ENCODE data around the gene PSMD2. TPM values are rescaled to one million over a fixed set of nuclear protein-coding genes. Genes with fewer than 3 reads are reported as not detected.

PSMD2 gene
- total RNA-seq, 4 donors from 2014 or later: 136 to 320 (median 244) TPM

DNA sequence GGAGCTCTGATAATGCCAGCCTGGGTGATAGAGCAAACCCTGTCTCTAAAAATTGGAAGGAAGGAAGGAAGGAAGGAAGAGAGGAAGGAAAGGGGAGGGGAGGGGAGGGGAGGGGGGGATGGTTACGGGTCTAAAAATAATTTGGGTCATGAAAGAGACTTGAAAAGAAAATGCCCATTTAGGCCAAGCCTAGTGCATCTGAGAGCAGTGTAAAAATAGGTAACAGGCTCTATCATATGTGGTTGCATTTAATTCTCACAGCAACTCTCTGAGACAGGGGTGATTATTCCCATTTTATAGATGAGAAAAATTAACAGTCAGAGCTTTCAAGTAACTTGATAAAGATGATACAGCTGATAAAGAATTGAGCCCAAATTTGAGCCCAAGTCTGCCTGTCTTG is 26.8 kb upstream of the PSMD2 start:
- Histone ChIP-seq H3K27me3 (peaks cover 8% of the 10 kb centered on the region), H3K36me3 (no peaks in the 10 kb centered on the region), H3K4me1 (no peaks in the 10 kb centered on the region), H3K4me3 (replicated peaks in 1 of 3) (no peak overlapping the region), H3K27ac (no peak overlapping the region), H3K9me3 (no peaks in the 10 kb centered on the region)
- 58 to 68% methylated on average over 1 of the region's 1 CpG for WGBS, 2 donors
- intact Hi-C loops (cut with DNase I): no loop called here
- DNase-seq: no peak
- TF ChIP-seq CTCF (IDR thresholded peaks at IDR 0.05) (no peak), POLR2A (IDR thresholded peaks at IDR 0.05) (no peak)

- intact Hi-C loops (cut with DNase I): no loop called here
- no peaks in the 10 kb centered on the region for H3K4me1 ChIP-seq
- WGBS, 2 donors: 71 to 73% methylated on average over 12 of the region's 12 CpGs
- TF ChIP-seq CTCF (IDR thresholded peaks at IDR 0.05): no peak
- TF ChIP-seq POLR2A (IDR thresholded peaks at IDR 0.05): no peak
- H3K27ac ChIP-seq: no peak overlapping the region
- H3K36me3 ChIP-seq: no peaks in the 10 kb centered on the region
- no peaks in the 10 kb centered on the region for H3K9me3 ChIP-seq
- peaks cover 8% of the 10 kb centered on the region for H3K27me3 ChIP-seq
- no peak for DNase-seq
- no peak overlapping the region for H3K4me3 ChIP-seq (replicated peaks in 1 of 3)
Observed at GRCh38 chr3:184275381-184275701, 23.7 kb upstream of the PSMD2 start.

- Histone ChIP-seq H3K4me1 (no peaks in the 10 kb centered on the region), H3K4me3 (replicated peaks in 1 of 3) (no peak within 1 kb of the TSS), H3K27me3 (peaks cover 8% of the 10 kb centered on the region), H3K27ac (no peak within 1 kb of the TSS), H3K9me3 (no peaks in the 10 kb centered on the region), H3K36me3 (no peaks in the 10 kb centered on the region)
- intact Hi-C loops (cut with DNase I): no loop called here
- DNase-seq: no peak
- TF ChIP-seq POLR2A (IDR thresholded peaks at IDR 0.05): no peak
- TF ChIP-seq CTCF (IDR thresholded peaks at IDR 0.05): no peak
- WGBS, 2 donors: 11 to 46% methylated on average over 10 to 21 of the region's 65 CpGs
Observed at GRCh38 chr3:184275961-184276910, 22.8 kb upstream of the PSMD2 start, which contains the start of gene ECE2. TSS of gene ECE2 (plus strand) at chr3:184276022. CDS start at chr3:184276154, 132 bp downstream.

DNA sequence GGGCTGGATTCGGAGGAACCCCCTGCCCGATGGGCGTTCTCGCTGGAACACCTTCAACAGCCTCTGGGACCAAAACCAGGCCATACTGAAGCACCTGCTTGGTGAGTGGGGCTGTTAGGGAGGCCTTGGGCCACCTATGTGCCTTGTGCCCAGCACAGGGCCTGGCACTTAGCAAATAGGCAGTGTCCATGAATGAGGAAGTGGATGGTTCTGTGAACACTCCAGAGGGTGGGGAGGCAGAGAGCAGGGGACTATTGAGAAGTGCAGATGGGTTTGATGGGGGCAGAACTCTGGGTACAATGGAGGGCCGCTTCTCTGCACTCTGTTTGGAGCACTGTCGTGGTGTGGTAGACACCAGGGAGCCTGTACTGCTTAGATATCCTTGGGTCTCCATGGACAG is 21.7 kb upstream of the PSMD2 start:
- Histone ChIP-seq H3K4me1 (no peaks in the 10 kb centered on the region), H3K9me3 (no peaks in the 10 kb centered on the region), H3K4me3 (replicated peaks in 1 of 3) (no peak overlapping the region), H3K36me3 (no peaks in the 10 kb centered on the region), H3K27me3 (peaks cover 8% of the 10 kb centered on the region), H3K27ac (no peak overlapping the region)
- intact Hi-C loops (cut with DNase I): no loop called here
- 87 to 94% methylated on average over 6 of the region's 6 CpGs for WGBS, 2 donors
- TF ChIP-seq CTCF (IDR thresholded peaks at IDR 0.05) (no peak), POLR2A (IDR thresholded peaks at IDR 0.05) (no peak)
- DNase-seq: no peak

- TF ChIP-seq POLR2A (IDR thresholded peaks at IDR 0.05): no peak
- Histone ChIP-seq H3K9me3 (no peaks in the 10 kb centered on the region), H3K27ac (no peak overlapping the region), H3K4me1 (no peaks in the 10 kb centered on the region), H3K27me3 (no peaks in the 10 kb centered on the region), H3K36me3 (no peaks in the 10 kb centered on the region), H3K4me3 (replicated peaks in 1 of 3) (no peak overlapping the region)
- 90 to 92% methylated on average over 4 of the region's 4 CpGs for WGBS, 2 donors
- intact Hi-C loops (cut with DNase I): loop anchor here (10.0 kb wide), 1 partner anchor 48 kb away; no protein-coding TSS in a partner anchor
- no peak for DNase-seq
Observed at GRCh38 chr3:184282941-184283340, 16.1 kb upstream of the PSMD2 start.

Data from thyroid gland (tissue), 4 donors.